Measurements from ENCODE around the gene TMEM129. TPM values are rescaled to one million over a fixed set of nuclear protein-coding genes. Genes with fewer than 3 reads are reported as not detected.

Gene TMEM129
- total RNA-seq, 1 donor from 2014 or later, result 20.0 TPM

DNA sequence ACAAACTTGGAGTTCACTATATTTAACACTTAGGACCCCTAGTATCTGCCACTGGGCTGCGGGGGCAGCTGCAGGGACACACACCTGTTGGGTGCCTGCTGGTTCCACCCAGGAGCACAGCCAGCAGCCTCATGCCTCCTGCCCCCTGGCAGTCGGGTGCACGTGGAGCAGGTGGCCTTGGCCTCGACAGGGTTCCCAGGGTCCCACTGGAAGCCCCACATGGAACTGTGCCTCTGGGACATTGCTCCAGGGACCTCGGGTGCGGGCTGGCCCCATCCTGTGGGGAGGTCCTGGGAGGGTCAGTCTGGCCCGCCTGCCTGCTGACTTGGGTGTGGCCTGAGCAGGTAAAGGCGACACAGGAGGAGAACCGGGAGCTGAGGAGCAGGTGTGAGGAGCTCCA lies 18.2 kb upstream of the TMEM129 start:
- FAIRE-seq (no peak), DNase-seq (ENCODE audit: low read depth) (no peak)
- H3K4me3 ChIP-seq (ENCODE audit: low read depth, low read length), result no peak overlapping the region
- TF ChIP-seq, protein P1, sequence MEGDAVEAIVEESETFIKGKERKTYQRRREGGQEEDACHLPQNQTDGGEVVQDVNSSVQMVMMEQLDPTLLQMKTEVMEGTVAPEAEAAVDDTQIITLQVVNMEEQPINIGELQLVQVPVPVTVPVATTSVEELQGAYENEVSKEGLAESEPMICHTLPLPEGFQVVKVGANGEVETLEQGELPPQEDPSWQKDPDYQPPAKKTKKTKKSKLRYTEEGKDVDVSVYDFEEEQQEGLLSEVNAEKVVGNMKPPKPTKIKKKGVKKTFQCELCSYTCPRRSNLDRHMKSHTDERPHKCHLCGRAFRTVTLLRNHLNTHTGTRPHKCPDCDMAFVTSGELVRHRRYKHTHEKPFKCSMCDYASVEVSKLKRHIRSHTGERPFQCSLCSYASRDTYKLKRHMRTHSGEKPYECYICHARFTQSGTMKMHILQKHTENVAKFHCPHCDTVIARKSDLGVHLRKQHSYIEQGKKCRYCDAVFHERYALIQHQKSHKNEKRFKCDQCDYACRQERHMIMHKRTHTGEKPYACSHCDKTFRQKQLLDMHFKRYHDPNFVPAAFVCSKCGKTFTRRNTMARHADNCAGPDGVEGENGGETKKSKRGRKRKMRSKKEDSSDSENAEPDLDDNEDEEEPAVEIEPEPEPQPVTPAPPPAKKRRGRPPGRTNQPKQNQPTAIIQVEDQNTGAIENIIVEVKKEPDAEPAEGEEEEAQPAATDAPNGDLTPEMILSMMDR (IDR thresholded peaks at IDR 0.05; ENCODE audit: insufficient read depth, low read length, severe bottlenecking), result no peak
- no peaks in the 10 kb centered on the region for H3K27me3 ChIP-seq (ENCODE audit: control insufficient read depth, insufficient read depth, low read length)
- H3K36me3 ChIP-seq (ENCODE audit: control insufficient read depth, insufficient read depth, low read length), result peaks cover 16% of the 10 kb centered on the region

DNA sequence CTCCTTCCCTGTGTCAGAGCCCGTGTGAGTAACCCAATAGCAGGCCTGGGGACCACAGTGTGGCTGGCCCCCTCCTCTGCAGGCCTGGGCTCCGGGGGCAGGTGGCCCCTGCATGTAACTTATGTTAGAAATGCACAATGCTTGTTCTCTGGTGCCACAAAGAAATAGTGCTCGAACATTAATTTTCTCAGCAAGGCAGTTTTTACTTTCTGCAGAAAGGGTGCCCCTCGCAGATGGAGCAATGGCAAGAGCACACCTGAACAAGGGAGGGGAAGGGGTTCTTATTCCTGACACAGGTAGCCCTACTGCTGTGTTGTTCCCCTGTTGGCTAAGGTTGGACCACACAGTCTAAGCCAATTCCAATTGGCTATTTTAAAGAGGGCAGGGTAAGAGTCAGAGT lies 17.3 kb upstream of the TMEM129 start:
- no peak for FAIRE-seq
- H3K36me3 ChIP-seq (ENCODE audit: control insufficient read depth, insufficient read depth, low read length), result peaks cover 16% of the 10 kb centered on the region
- H3K4me3 ChIP-seq (ENCODE audit: low read depth, low read length), result no peak overlapping the region
- TF ChIP-seq, protein P1 (IDR thresholded peaks at IDR 0.05; ENCODE audit: insufficient read depth, low read length, severe bottlenecking), result no peak
- DNase-seq (ENCODE audit: low read depth), result no peak
- no peaks in the 10 kb centered on the region for H3K27me3 ChIP-seq (ENCODE audit: control insufficient read depth, insufficient read depth, low read length)

DNA sequence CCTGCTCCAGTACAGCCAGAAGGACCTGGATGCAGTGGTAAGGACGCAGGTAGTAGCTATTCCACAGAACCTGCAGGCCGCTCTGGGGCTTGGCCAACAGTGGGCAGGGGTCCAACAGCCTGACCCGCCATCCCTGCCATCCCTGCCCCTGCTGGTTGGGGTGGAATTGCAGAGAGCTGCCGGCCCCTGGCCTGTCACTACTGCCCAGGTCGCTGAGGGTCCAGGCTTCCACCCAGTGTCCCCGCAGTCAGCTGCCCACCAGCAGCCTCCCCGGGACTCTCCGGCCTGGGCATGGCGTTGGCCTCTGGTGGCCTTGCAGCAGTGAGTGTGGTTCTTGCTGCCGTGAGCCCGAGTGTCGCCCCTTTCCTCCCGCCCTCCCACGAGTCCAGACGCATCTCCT lies 16.5 kb upstream of the TMEM129 start:
- Histone ChIP-seq H3K36me3 (ENCODE audit: control insufficient read depth, insufficient read depth, low read length) (peaks cover 18% of the 10 kb centered on the region), H3K4me3 (ENCODE audit: low read depth, low read length) (no peak overlapping the region), H3K27me3 (ENCODE audit: control insufficient read depth, insufficient read depth, low read length) (no peaks in the 10 kb centered on the region)
- TF ChIP-seq, protein P1 (IDR thresholded peaks at IDR 0.05; ENCODE audit: insufficient read depth, low read length, severe bottlenecking), result no peak
- FAIRE-seq, result no peak
- DNase-seq (ENCODE audit: low read depth), result no peak

DNA sequence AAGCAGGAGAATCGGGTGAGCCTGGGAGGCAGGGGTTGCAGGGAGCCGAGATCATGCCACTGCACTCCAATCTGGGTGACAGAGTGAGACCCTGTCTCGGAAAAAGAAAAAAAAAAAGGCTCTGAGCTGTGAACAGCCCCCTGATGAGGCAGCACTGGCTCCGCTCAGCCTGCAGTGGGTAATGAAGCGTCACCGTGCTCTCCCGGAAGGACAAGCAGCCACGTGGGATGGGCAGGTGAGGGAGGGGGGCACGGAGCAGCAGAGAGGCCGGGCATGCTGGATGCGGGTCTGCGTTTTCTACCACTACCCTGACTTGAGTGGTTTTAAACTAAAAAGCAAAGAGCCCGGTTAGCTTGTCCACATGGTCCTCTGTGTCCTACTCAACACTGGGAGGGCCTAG lies 15.7 kb upstream of the TMEM129 start:
- TF ChIP-seq, protein P1 (IDR thresholded peaks at IDR 0.05; ENCODE audit: insufficient read depth, low read length, severe bottlenecking), result no peak
- peaks cover 20% of the 10 kb centered on the region for H3K36me3 ChIP-seq (ENCODE audit: control insufficient read depth, insufficient read depth, low read length)
- no peak overlapping the region for H3K4me3 ChIP-seq (ENCODE audit: low read depth, low read length)
- DNase-seq (ENCODE audit: low read depth), result no peak
- no peaks in the 10 kb centered on the region for H3K27me3 ChIP-seq (ENCODE audit: control insufficient read depth, insufficient read depth, low read length)
- FAIRE-seq, result no peak

DNA sequence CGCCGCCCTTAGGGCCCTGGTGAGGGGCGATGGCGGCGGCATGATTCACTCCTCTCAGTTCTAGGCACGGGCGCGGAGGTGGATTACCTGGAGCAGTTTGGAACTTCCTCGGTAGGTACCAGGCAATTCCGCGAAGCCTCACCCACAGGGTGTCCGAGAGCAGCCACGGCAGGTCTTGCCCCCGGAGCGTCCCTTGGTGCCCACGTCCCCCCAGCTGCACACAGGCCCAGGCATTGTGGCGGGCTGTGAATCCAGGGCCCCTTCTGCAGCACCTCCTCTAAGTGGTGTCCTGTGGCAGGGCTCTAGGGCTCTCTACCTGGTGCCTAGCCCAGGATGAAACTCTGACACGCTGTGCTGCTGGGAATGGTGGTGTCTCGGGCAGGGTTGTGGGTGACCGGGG lies 14.1 kb upstream of the TMEM129 start:
- TF ChIP-seq, protein P1 (IDR thresholded peaks at IDR 0.05; ENCODE audit: insufficient read depth, low read length, severe bottlenecking), result no peak
- DNase-seq (ENCODE audit: low read depth) (no peak), FAIRE-seq (no peak)
- no peaks in the 10 kb centered on the region for H3K27me3 ChIP-seq (ENCODE audit: control insufficient read depth, insufficient read depth, low read length)
- H3K36me3 ChIP-seq (ENCODE audit: control insufficient read depth, insufficient read depth, low read length), result peaks cover 20% of the 10 kb centered on the region
- no peak overlapping the region for H3K4me3 ChIP-seq (ENCODE audit: low read depth, low read length)

DNA sequence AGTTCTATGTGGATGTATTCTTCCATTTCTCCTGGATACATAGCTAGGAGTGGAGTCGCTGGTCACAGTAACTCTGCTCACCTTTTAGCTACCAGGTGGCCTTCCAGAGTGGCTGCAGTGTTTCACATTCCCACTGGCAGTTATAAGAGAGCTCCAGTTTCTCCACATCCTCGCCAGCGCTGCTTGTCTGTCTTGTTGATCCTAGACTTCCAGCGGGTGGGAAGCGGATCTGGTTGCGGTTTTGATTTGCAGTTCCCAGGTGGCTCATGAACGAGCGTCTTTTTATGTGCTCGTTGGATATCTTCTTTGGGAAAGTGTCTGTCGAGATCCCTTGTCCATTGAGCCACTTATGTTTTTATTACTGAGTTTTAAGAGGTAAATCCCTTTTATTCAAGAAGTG lies 11.8 kb upstream of the TMEM129 start:
- H3K36me3 ChIP-seq (ENCODE audit: control insufficient read depth, insufficient read depth, low read length), result peaks cover 19% of the 10 kb centered on the region

More for the DNA sequence above, 11.8 kb upstream of the TMEM129 start:
- no peaks in the 10 kb centered on the region for H3K27me3 ChIP-seq (ENCODE audit: control insufficient read depth, insufficient read depth, low read length)
- TF ChIP-seq, protein P1 (IDR thresholded peaks at IDR 0.05; ENCODE audit: insufficient read depth, low read length, severe bottlenecking), result no peak
- FAIRE-seq (no peak), DNase-seq (ENCODE audit: low read depth) (no peak)
- no peak overlapping the region for H3K4me3 ChIP-seq (ENCODE audit: low read depth, low read length)
